GM12878 (cell line): ENCODE data around the gene ADD1. TPM values are rescaled to one million over a fixed set of nuclear protein-coding genes. Genes with fewer than 3 reads are reported as not detected.

ENCODE experiments used
- ATAC-seq: fragments of 200-7000 bp; cut with Tn5 transposase; 3 replicates; pipeline ENCODE4 v1.9.1; 2020; ENCODE audit warnings: mild to moderate bottlenecking, moderate library complexity
- BruUV-seq: library from RNA; stranded (reverse); fragments of 400-500 nt; replicated peaks from 2 replicates; lab custom pipeline; 2021; lab: Mats Ljungman, UMichigan
- CTCF ChIA-PET: fragments of 300-600 bp; sonication (Branson Sonifier 250); formaldehyde crosslinking; extraction: SDS; loops from one replicate; lab custom pipeline; 2021; ENCODE audit warnings: inconsistent platforms; lab: Yijun Ruan, JAX
- POLR2A ChIA-PET: fragments of 350-600 bp; formaldehyde crosslinking; extraction: SDS; loops from one replicate; lab custom pipeline; 2021; ENCODE audit warnings: inconsistent platforms; lab: Charles Lee
- RAD21 ChIA-PET: fragments of 300-600 bp; sonication (Branson Sonifier 250); formaldehyde crosslinking; loops from one replicate; lab custom pipeline; 2023; ENCODE audit warnings: antibody characterized with exemption; ENCODE audit not compliant: unreplicated experiment; lab: Charles Lee
- SMC1A ChIA-PET: fragments of 300-600 bp; sonication (Branson Sonifier 250); formaldehyde crosslinking; loops from one replicate; lab custom pipeline; 2023; ENCODE audit not compliant: unreplicated experiment, uncharacterized antibody; lab: Charles Lee
- DNase-seq: peaks from one replicate; pipeline ENCODE4 v3.0.0-alpha.2; 2011; ENCODE audit warnings: low read depth, low spot score
- FAIRE-seq: peaks from 3 replicates; lab custom pipeline; 2011; peaks lifted over from hg19 to GRCh38; lab: Jason Lieb, UNC
- H2AFZ ChIP-seq: 2 replicates; pipeline ENCODE4 v1.6.0; 2011; ENCODE audit warnings: low read depth, low read length, control low read depth; ENCODE audit not compliant: control insufficient read depth
- H3K27ac ChIP-seq: 2 replicates; pipeline ENCODE4 v1.5.1; 2011; ENCODE audit warnings: control low read depth; ENCODE audit not compliant: control insufficient read depth, insufficient read depth
- H3K27me3 ChIP-seq, 2 experiments: replicated peaks in 1 of 2; 2 replicates each; pipeline versions ENCODE4 v1.6.0 to v1.6.1; 2011; ENCODE audit warnings: low read length in 1 of 2; ENCODE audit not compliant: control insufficient read depth in 2 of 2, insufficient read depth in 2 of 2
- H3K36me3 ChIP-seq, 2 experiments: 2 replicates each; pipeline ENCODE4 v1.5.1; 2011; ENCODE audit warnings: low read length in 1 of 2; ENCODE audit not compliant: control insufficient read depth in 2 of 2, insufficient read depth in 2 of 2
- H3K4me1 ChIP-seq: 2 replicates; pipeline ENCODE4 v1.6.1; 2011; ENCODE audit warnings: mild to moderate bottlenecking, low read length, moderate library complexity, mixed read lengths; ENCODE audit not compliant: control insufficient read depth, insufficient read depth
- H3K4me2 ChIP-seq: 2 replicates; pipeline ENCODE4 v1.6.0; 2011; ENCODE audit warnings: control low read depth; ENCODE audit not compliant: control insufficient read depth, insufficient read depth
- H3K4me3 ChIP-seq: fragments of 200-600 bp; sonication (generic); 2 replicates; pipeline ENCODE4 v1.5.1; 2016
- H3K79me2 ChIP-seq: 2 replicates; pipeline ENCODE4 v1.6.0; 2011; ENCODE audit warnings: low read length; ENCODE audit not compliant: control insufficient read depth, insufficient read depth
- H3K9ac ChIP-seq: 2 replicates; pipeline ENCODE4 v1.8.0; 2011; ENCODE audit warnings: low read length, control low read depth, mixed read lengths; ENCODE audit not compliant: control insufficient read depth, insufficient read depth
- H3K9me3 ChIP-seq: replicated peaks from 3 replicates; pipeline ENCODE4 v1.5.1; 2011; ENCODE audit warnings: mild to moderate bottlenecking, low read length; ENCODE audit not compliant: control insufficient read depth, insufficient read depth
- H4K20me1 ChIP-seq: 2 replicates; pipeline ENCODE4 v1.6.0; 2011; ENCODE audit not compliant: control insufficient read depth, insufficient read depth
- ATF3 ChIP-seq: IDR thresholded peaks from 2 replicates; pipeline ENCODE4 v1.6.1; 2011; ENCODE audit warnings: low read depth, mild to moderate bottlenecking, low read length, moderate library complexity, borderline replicate concordance; ENCODE audit errors: extremely low read depth
- CHD1 ChIP-seq: IDR thresholded peaks from 2 replicates; pipeline ENCODE4 v1.6.1; 2012; ENCODE audit warnings: low read depth, low read length, improper control_type of control experiment
- CUX1 ChIP-seq: IDR thresholded peaks from 2 replicates; pipeline ENCODE4 v1.6.1; 2012; ENCODE audit warnings: improper control_type of control experiment, low read depth, low read length; ENCODE audit not compliant: insufficient replicate concordance
- DPF2 ChIP-seq: fragments of 450-650 bp; IDR thresholded peaks from 2 replicates; pipeline ENCODE4 v1.6.1; 2017; ENCODE audit warnings: mild to moderate bottlenecking
- EGR1 ChIP-seq, 2 experiments: IDR thresholded peaks; 1 replicate in 1 of 2; 2 replicates in 1 of 2; pipeline ENCODE4 v1.6.1; 2011 to 2012; ENCODE audit warnings: low read depth in 2 of 2, low read length in 2 of 2, borderline replicate concordance in 1 of 2, mild to moderate bottlenecking in 1 of 2, moderate library complexity in 1 of 2
- HDGF ChIP-seq: fragments of 450-650 bp; IDR thresholded peaks from 2 replicates; pipeline ENCODE4 v1.6.1; 2016; ENCODE audit warnings: antibody characterized with exemption
- JUND ChIP-seq: IDR thresholded peaks from 2 replicates; pipeline ENCODE4 v1.6.1; 2012; ENCODE audit warnings: low read depth, mild to moderate bottlenecking, low read length, improper control_type of control experiment, moderate library complexity
- MEF2A ChIP-seq: IDR thresholded peaks from 2 replicates; pipeline ENCODE4 v1.6.1; 2011; ENCODE audit warnings: low read depth, mild to moderate bottlenecking, low read length, moderate library complexity; ENCODE audit not compliant: insufficient read depth
- MEF2B ChIP-seq: fragments of 450-650 bp; IDR thresholded peaks from 2 replicates; pipeline ENCODE4 v1.6.1; 2018; ENCODE audit warnings: mild to moderate bottlenecking, moderate library complexity; ENCODE audit not compliant: partially characterized antibody, poor library complexity, severe bottlenecking
- NFYA ChIP-seq: IDR thresholded peaks from 2 replicates; pipeline ENCODE4 v1.6.1; 2011; ENCODE audit warnings: low read depth, mild to moderate bottlenecking, low read length, improper control_type of control experiment, borderline replicate concordance
- PAX5 ChIP-seq: IDR thresholded peaks from 2 replicates; pipeline ENCODE4 v1.6.1; 2011; ENCODE audit warnings: low read depth, low read length, borderline replicate concordance
- POLR2AphosphoS5 ChIP-seq: IDR thresholded peaks from 2 replicates; pipeline ENCODE4 v1.6.1; 2011; ENCODE audit warnings: mild to moderate bottlenecking, low read length, inconsistent platforms
- POU2F2 ChIP-seq: IDR thresholded peaks from 3 replicates; pipeline ENCODE4 v1.6.1; 2011; ENCODE audit warnings: low read depth, mild to moderate bottlenecking, low read length, borderline replicate concordance
- RB1 ChIP-seq: fragments of 450-650 bp; formaldehyde crosslinking; IDR thresholded peaks from 2 replicates; pipeline ENCODE4 v1.6.1; 2017; ENCODE audit warnings: mild to moderate bottlenecking, borderline replicate concordance
- SREBF1 ChIP-seq: IDR thresholded peaks from 2 replicates; pipeline ENCODE4 v1.6.1; 2012; ENCODE audit warnings: mild to moderate bottlenecking, low read length
- ZBTB33 ChIP-seq: fragments of 450-650 bp; IDR thresholded peaks from 2 replicates; pipeline ENCODE4 v1.6.1; 2017; ENCODE audit warnings: mild to moderate bottlenecking
- ZNF384 ChIP-seq: IDR thresholded peaks from 2 replicates; pipeline ENCODE4 v1.6.1; 2012; ENCODE audit warnings: low read depth, mild to moderate bottlenecking, low read length, improper control_type of control experiment, borderline replicate concordance
- WGBS: methylation state at CpG from one replicate; pipeline ENCODE4 v1.1.6; 2016; ENCODE audit warnings: low lambda C conversion rate; ENCODE audit not compliant: insufficient replicate concordance, insufficient coverage; ENCODE audit errors: missing lambda C conversion rate; 5-methylcytosine and 5-hydroxymethylcytosine counted together
- in situ Hi-C: fragments of 300-500 bp; cut with MboI; formaldehyde crosslinking; loops from 9 replicates; pipeline ENCODE4 v1.14.3; 2018; ENCODE audit warnings: mixed read lengths
- intact Hi-C: fragments of 100-400 bp; cut with micrococcal nuclease; formaldehyde crosslinking; loops from one replicate; pipeline ENCODE4 v1.14.2; 2022; ENCODE audit not compliant: unreplicated experiment
- polyA plus RNA-seq, 11 experiments: library from polyadenylated mRNA; depleted of rRNA in 4 of 11; unstranded in 6 of 11; stranded (reverse) in 5 of 11; fragments of >200 nt; fragmentation: Nextera tagmentation in 4 of 11; fragmentation: Illumina TruSeq in 1 of 11; extraction: Ambion mirVana in 4 of 11; extraction: Trizol in 1 of 11; gene quantifications; 1 replicate in 1 of 11; 2 replicates in 10 of 11; pipeline versions ENCODE4 v1.2.1 to v1.2.3, GENCODE V29; 2011 to 2016; ENCODE audit warnings: inconsistent platforms in 2 of 11, missing spikeins in 2 of 11, low read depth in 1 of 11
- total RNA-seq, 4 experiments: library from RNA; depleted of rRNA in 3 of 4; stranded (reverse); fragments of >200 nt in 3 of 4; fragmentation: Illumina TruSeq in 1 of 4; extraction: Trizol in 1 of 4; gene quantifications; 2 replicates each; pipeline versions ENCODE4 v1.2.1 to v1.2.3, GENCODE V29; 2013 to 2021

Gene ADD1
- total and polyA plus RNA-seq, 10 of the 15 experiments (the other 5 are each of a cell fraction or from before 2014, with no cell fraction given): 21.6 to 182 (median 105) TPM

- no peaks in the 10 kb centered on the region for H4K20me1 ChIP-seq
- DNase-seq (no peak), FAIRE-seq (no peak), ATAC-seq (no peak)
- H3K27ac ChIP-seq: no peak overlapping the region
- no peaks in the 10 kb centered on the region; a peak in 2 of 4 replicates for H3K36me3 ChIP-seq
- ChIA-PET SMC1A (no interaction called here), CTCF (no interaction called here), RAD21 (no interaction called here), POLR2A (no interaction called here)
- no peak overlapping the region for H3K4me2 ChIP-seq
- intact Hi-C loops (no loop called here), in situ Hi-C loops (no loop called here)
- H3K4me3 ChIP-seq: no peak overlapping the region
- H2AFZ ChIP-seq: no peak overlapping the region
- 93% methylated on average over 13 of the region's 13 CpGs for WGBS
- H3K9me3 ChIP-seq: no peaks in the 10 kb centered on the region
- peaks cover 38% of the 10 kb centered on the region for H3K4me1 ChIP-seq
- TF ChIP-seq CHD1 (no peak), SREBF1 (no peak), ZBTB33 (no peak), PAX5 (no peak), ATF3 (no peak), MEF2B (no peak), DPF2 (no peak), POLR2AphosphoS5 (no peak), POU2F2 (no peak), ZNF384 (no peak), HDGF (no peak), RB1 (no peak), JUND (no peak), CUX1 (no peak), MEF2A (no peak), NFYA (no peak), EGR1 (IDR thresholded peaks at IDR 0.05; ENCODE audit: borderline replicate concordance in 1 of 2, low read depth in 2 of 2, low read length in 2 of 2) (no peak)
- no peaks in the 10 kb centered on the region for H3K27me3 ChIP-seq
- H3K79me2 ChIP-seq: peaks cover 23% of the 10 kb centered on the region
- H3K9ac ChIP-seq: no peak overlapping the region
- BruUV-seq: no TSS peak
Observed at GRCh38 chr4:2807571-2807970, 36.1 kb upstream of the ADD1 start.
